Duodenal mucosa (tissue), 2 donors: ENCODE results near the gene LRRN4.
"Not testable (repeated sequence)": the region's sequence is repeated elsewhere in the genome, so short reads cannot be mapped to it uniquely, and the experiment has no call there.

Experiments
- H3K27ac ChIP-seq: one replicate; pipeline ENCODE4 v1.7.0; 2013; ENCODE audit warnings: low read depth, low read length
- H3K27me3 ChIP-seq, 2 donors: one replicate each; pipeline ENCODE4 v1.7.0; 2013; ENCODE audit warnings: low read length in 2 of 2, control low read depth in 1 of 2; ENCODE audit not compliant: insufficient read depth in 2 of 2, control insufficient read depth in 1 of 2
- H3K36me3 ChIP-seq, 2 donors: one replicate each; pipeline ENCODE4 v1.7.0; 2013; ENCODE audit warnings: low read length in 2 of 2, control low read depth in 1 of 2; ENCODE audit not compliant: insufficient read depth in 2 of 2, control insufficient read depth in 1 of 2
- H3K4me1 ChIP-seq, 2 donors: one replicate each; pipeline ENCODE4 v1.7.0; 2013; ENCODE audit warnings: low read length in 2 of 2, control low read depth in 1 of 2; ENCODE audit not compliant: insufficient read depth in 2 of 2, control insufficient read depth in 1 of 2
- H3K4me3 ChIP-seq, 2 donors: one replicate each; pipeline ENCODE4 v1.7.0; 2013; ENCODE audit warnings: low read length in 2 of 2, low read depth in 1 of 2
- H3K9ac ChIP-seq, 2 donors: one replicate each; pipeline ENCODE4 v1.7.0; 2013; ENCODE audit warnings: low read length in 2 of 2, low read depth in 1 of 2
- H3K9me3 ChIP-seq, 2 donors: one replicate each; pipeline ENCODE4 v1.7.0; 2013; ENCODE audit warnings: low read length in 2 of 2, control low read depth in 1 of 2; ENCODE audit not compliant: control insufficient read depth in 1 of 2

The LRRN4 gene

GRCh38 chr20:6036213-6036612 is 17.6 kb downstream of the LRRN4 start:
- Histone ChIP-seq H3K36me3 (peaks cover 51 to 75% of the 10 kb centered on the region in 2 donors), H3K4me1 (no peaks in the 10 kb centered on the region), H3K4me3 (no peak overlapping the region), H3K9ac (no peak overlapping the region), H3K27ac (no peak overlapping the region), H3K9me3 (no peaks in the 10 kb centered on the region), H3K27me3 (no peaks in the 10 kb centered on the region)

- H3K27ac ChIP-seq, result no peak overlapping the region
- peaks cover 34 to 57% of the 10 kb centered on the region in 2 donors for H3K36me3 ChIP-seq
Measured at GRCh38 chr20:6034134-6034969, 19.5 kb downstream of the LRRN4 start.

GRCh38 chr20:6032907-6033306 is 21.0 kb downstream of the LRRN4 start:
- H3K27me3 ChIP-seq, H3K9me3 ChIP-seq, H3K4me1 ChIP-seq, H3K27ac ChIP-seq, H3K9ac ChIP-seq, H3K4me3 ChIP-seq: not testable (repeated sequence)
- peaks cover 22 to 50% of the 10 kb centered on the region in 2 donors for H3K36me3 ChIP-seq

More at GRCh38 chr20:6034134-6034969, 19.5 kb downstream of the LRRN4 start:
- H3K4me3 ChIP-seq, result no peak overlapping the region
- no peaks in the 10 kb centered on the region for H3K27me3 ChIP-seq
- H3K9ac ChIP-seq, result no peak overlapping the region
- no peaks in the 10 kb centered on the region for H3K9me3 ChIP-seq
- H3K4me1 ChIP-seq, result no peaks in the 10 kb centered on the region

GRCh38 chr20:6030453-6031080 is 23.3 kb downstream of the LRRN4 start:
- H3K36me3 ChIP-seq, result peaks cover 12 to 50% of the 10 kb centered on the region in 2 donors
- no peak overlapping the region for H3K4me3 ChIP-seq
- H3K4me1 ChIP-seq, result no peaks in the 10 kb centered on the region
- no peak overlapping the region for H3K9ac ChIP-seq
- H3K27ac ChIP-seq, result no peak overlapping the region
- peaks cover 0 to under 1% of the 10 kb centered on the region in 2 donors for H3K9me3 ChIP-seq
- H3K27me3 ChIP-seq, result no peaks in the 10 kb centered on the region

GRCh38 chr20:6029538-6029937 is 24.3 kb downstream of the LRRN4 start:
- H3K9me3 ChIP-seq, result peaks cover 6 to 11% of the 10 kb centered on the region in 2 donors
- H3K4me1 ChIP-seq, result no peaks in the 10 kb centered on the region
- no peak overlapping the region for H3K4me3 ChIP-seq
- peaks cover 16 to 56% of the 10 kb centered on the region in 2 donors for H3K36me3 ChIP-seq
- H3K9ac ChIP-seq, result no peak overlapping the region
- H3K27ac ChIP-seq, result no peak overlapping the region
- H3K27me3 ChIP-seq, result no peaks in the 10 kb centered on the region

- H3K9ac ChIP-seq, result no peak overlapping the region
- no peak overlapping the region for H3K27ac ChIP-seq
- no peaks in the 10 kb centered on the region for H3K27me3 ChIP-seq
- H3K36me3 ChIP-seq, result peaks cover 11 to 56% of the 10 kb centered on the region in 2 donors
- no peak overlapping the region for H3K4me3 ChIP-seq
- peaks cover 6 to 12% of the 10 kb centered on the region in 2 donors for H3K9me3 ChIP-seq
- no peaks in the 10 kb centered on the region for H3K4me1 ChIP-seq
Measured at GRCh38 chr20:6028818-6029217, 25.0 kb downstream of the LRRN4 start.

- peaks cover 9 to 56% of the 10 kb centered on the region in 2 donors for H3K36me3 ChIP-seq
- H3K4me3 ChIP-seq, result no peak overlapping the region
- no peaks in the 10 kb centered on the region for H3K4me1 ChIP-seq
- no peaks in the 10 kb centered on the region for H3K27me3 ChIP-seq
- no peak overlapping the region for H3K9ac ChIP-seq
- H3K9me3 ChIP-seq, result peaks cover 6 to 12% of the 10 kb centered on the region in 2 donors
- no peak overlapping the region for H3K27ac ChIP-seq
Measured at GRCh38 chr20:6026051-6026450, 27.8 kb downstream of the LRRN4 start.

- H3K4me3 ChIP-seq, result no peak overlapping the region
- H3K27ac ChIP-seq, result no peak overlapping the region
- H3K27me3 ChIP-seq, result no peaks in the 10 kb centered on the region
- peaks cover 9 to 60% of the 10 kb centered on the region in 2 donors for H3K36me3 ChIP-seq
- H3K9ac ChIP-seq, result no peak overlapping the region
- no peaks in the 10 kb centered on the region for H3K4me1 ChIP-seq
- peaks cover 6 to 12% of the 10 kb centered on the region in 2 donors for H3K9me3 ChIP-seq
Measured at GRCh38 chr20:6024768-6025167, 29.1 kb downstream of the LRRN4 start.

- Histone ChIP-seq H3K27ac (no peak overlapping the region), H3K9me3 (no peaks in the 10 kb centered on the region), H3K27me3 (no peaks in the 10 kb centered on the region), H3K4me3 (no peak overlapping the region), H3K36me3 (peaks cover 3 to 55% of the 10 kb centered on the region in 2 donors), H3K4me1 (no peaks in the 10 kb centered on the region), H3K9ac (no peak overlapping the region)
Measured at GRCh38 chr20:6017880-6018279, 36.0 kb downstream of the LRRN4 start.

GRCh38 chr20:6017467-6017866 is 36.4 kb downstream of the LRRN4 start:
- peaks cover 7 to 57% of the 10 kb centered on the region in 2 donors for H3K36me3 ChIP-seq
- no peak overlapping the region for H3K27ac ChIP-seq
- H3K4me1 ChIP-seq, result no peaks in the 10 kb centered on the region
- no peak overlapping the region for H3K9ac ChIP-seq
- no peaks in the 10 kb centered on the region for H3K27me3 ChIP-seq
- H3K9me3 ChIP-seq, result no peaks in the 10 kb centered on the region
- no peak overlapping the region for H3K4me3 ChIP-seq
